Measurements from ENCODE around the gene SLC12A7. TPM values are rescaled to one million over a fixed set of nuclear protein-coding genes. Genes with fewer than 3 reads are reported as not detected.

The SLC12A7 gene
- total and polyA plus RNA-seq, 3 donors from 2014 or later: 73.2 to 212 (median 168) TPM

DNA sequence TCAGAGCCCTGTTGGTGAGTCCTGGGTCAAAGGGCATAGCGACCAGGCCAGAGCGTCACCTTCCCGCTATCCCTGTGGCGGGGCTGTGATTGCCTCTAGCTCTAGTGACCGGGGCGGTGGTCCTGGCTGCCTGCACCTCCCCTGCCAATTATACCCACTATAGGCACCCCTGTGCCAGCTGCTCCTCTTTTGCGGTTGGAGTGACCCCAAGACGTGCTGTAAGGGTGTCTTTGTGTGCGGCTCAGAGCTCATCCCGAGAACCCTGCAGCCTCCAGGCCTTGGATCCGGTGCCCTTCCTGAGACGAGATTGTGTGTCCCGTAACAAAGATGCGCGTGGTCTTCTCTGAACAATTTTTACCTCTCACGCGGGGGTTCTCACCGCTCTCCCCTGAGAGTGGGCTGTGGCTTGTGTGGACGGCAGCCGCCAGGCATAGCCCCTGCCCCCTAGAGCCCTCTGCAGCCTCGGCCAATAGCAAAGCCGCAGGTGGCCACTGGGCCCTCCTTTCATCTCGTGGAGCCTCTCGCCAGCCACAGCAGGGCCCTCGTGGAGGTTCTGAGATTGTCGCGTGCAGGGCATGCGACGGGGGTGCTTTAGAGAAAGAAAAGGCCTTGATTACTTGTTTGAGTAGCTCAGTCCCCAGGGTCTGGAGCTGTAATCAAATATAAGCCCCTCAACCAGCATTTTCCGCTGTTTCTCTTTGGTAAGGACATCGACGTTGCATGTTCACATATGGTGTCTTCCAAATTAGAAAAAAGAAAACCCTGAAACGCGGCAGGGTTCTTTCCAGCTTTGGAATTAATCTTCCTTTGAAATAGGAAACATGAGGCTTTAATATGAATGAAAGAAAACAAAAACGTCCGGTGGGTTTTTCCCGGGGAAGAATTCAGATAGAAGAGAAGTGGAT lies 92.6 kb downstream of the SLC12A7 start:
- Histone ChIP-seq H3K27ac (no peak overlapping the region), H3K4me3 (no peak overlapping the region), H3K4me1 (no peaks in the 10 kb centered on the region), H3K9me3 (no peaks in the 10 kb centered on the region), H3K27me3 (no peaks in the 10 kb centered on the region), H3K36me3 (ENCODE audit: low read depth, missing control alignments) (no peaks in the 10 kb centered on the region)
- TF ChIP-seq, protein P1, sequence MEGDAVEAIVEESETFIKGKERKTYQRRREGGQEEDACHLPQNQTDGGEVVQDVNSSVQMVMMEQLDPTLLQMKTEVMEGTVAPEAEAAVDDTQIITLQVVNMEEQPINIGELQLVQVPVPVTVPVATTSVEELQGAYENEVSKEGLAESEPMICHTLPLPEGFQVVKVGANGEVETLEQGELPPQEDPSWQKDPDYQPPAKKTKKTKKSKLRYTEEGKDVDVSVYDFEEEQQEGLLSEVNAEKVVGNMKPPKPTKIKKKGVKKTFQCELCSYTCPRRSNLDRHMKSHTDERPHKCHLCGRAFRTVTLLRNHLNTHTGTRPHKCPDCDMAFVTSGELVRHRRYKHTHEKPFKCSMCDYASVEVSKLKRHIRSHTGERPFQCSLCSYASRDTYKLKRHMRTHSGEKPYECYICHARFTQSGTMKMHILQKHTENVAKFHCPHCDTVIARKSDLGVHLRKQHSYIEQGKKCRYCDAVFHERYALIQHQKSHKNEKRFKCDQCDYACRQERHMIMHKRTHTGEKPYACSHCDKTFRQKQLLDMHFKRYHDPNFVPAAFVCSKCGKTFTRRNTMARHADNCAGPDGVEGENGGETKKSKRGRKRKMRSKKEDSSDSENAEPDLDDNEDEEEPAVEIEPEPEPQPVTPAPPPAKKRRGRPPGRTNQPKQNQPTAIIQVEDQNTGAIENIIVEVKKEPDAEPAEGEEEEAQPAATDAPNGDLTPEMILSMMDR (IDR thresholded peaks at IDR 0.05): no peak
- TF ChIP-seq POLR2A (IDR thresholded peaks at IDR 0.05): no peak
- DNase-seq: no peak
- intact Hi-C loops (cut with DNase I; ENCODE audit: low total_unique reads): no loop called here
- WGBS, 2 donors: 84 to 87% methylated on average over 37 of the region's 37 CpGs

DNA sequence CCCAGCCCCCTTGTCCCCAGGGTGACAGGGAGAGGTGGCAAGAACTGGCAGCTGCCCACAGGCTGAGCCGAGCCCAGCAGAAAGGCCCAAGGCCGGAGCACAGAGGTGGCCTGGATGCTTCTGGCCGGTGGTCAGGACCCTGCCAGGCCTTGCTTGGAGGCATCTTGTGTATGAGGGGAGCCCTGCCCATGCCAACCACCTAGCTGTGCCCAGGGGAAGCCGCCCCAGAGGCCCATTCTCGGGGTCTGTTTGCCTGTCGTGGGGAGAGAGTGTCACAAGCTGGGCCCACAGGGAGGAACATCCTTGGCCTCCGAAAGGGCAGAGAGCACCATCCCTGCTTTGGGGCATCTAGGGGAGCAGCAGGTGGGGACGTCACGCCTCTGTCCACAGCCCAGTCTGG lies 93.3 kb downstream of the SLC12A7 start:
- H3K27ac ChIP-seq: no peak overlapping the region
- H3K4me1 ChIP-seq: no peaks in the 10 kb centered on the region
- intact Hi-C loops (cut with DNase I; ENCODE audit: low total_unique reads): no loop called here
- no peak overlapping the region for H3K4me3 ChIP-seq
- no peaks in the 10 kb centered on the region for H3K9me3 ChIP-seq
- DNase-seq: no peak
- no peaks in the 10 kb centered on the region for H3K36me3 ChIP-seq (ENCODE audit: low read depth, missing control alignments)
- no peaks in the 10 kb centered on the region for H3K27me3 ChIP-seq
- 82 to 93% methylated on average over 4 to 9 of the region's 9 CpGs for WGBS, 2 donors
- TF ChIP-seq POLR2A (IDR thresholded peaks at IDR 0.05): no peak

GRCh38 chr5:1017691-1018455 lies 94.0 kb downstream of the SLC12A7 start:
- no peak for DNase-seq
- Histone ChIP-seq H3K4me1 (no peaks in the 10 kb centered on the region), H3K9me3 (no peaks in the 10 kb centered on the region), H3K4me3 (no peak overlapping the region), H3K27ac (no peak overlapping the region), H3K27me3 (no peaks in the 10 kb centered on the region), H3K36me3 (ENCODE audit: low read depth, missing control alignments) (no peaks in the 10 kb centered on the region)
- intact Hi-C loops (cut with DNase I; ENCODE audit: low total_unique reads): no loop called here
- WGBS, 2 donors: 89 to 94% methylated on average over 16 to 19 of the region's 19 CpGs
- no peak for TF ChIP-seq POLR2A (IDR thresholded peaks at IDR 0.05)
- TF ChIP-seq, protein P1 (IDR thresholded peaks at IDR 0.05): no peak

GRCh38 chr5:1017056-1017455 lies 94.8 kb downstream of the SLC12A7 start:
- DNase-seq: no peak
- Histone ChIP-seq H3K36me3 (ENCODE audit: low read depth, missing control alignments) (no peaks in the 10 kb centered on the region), H3K4me1 (no peaks in the 10 kb centered on the region), H3K4me3 (no peak overlapping the region), H3K27ac (no peak overlapping the region), H3K27me3 (no peaks in the 10 kb centered on the region), H3K9me3 (no peaks in the 10 kb centered on the region)
- no peak for TF ChIP-seq POLR2A (IDR thresholded peaks at IDR 0.05)
- TF ChIP-seq, protein P1 (IDR thresholded peaks at IDR 0.05): no peak
- intact Hi-C loops (cut with DNase I; ENCODE audit: low total_unique reads): no loop called here
- WGBS, 2 donors: 89 to 91% methylated on average over 11 of the region's 12 CpGs

DNA sequence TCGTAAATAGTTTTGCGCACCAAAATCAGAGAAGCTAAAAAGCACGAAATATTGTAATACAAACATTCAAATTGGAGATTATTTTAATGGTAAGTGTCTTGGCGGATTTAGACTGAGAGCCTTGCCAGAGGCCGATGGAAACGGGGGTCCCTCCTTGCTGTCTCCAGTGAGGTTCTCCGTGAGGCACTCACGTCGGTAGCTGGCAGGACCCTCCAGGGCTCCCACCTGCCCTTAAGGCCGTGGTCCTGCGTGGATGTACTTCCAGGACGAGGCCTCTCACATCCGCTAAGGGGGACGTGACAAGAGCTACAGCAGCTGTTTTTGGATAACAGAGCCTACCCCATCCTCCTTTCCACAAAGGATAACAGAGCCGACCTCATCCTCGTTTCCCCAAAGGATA lies 95.4 kb downstream of the SLC12A7 start:
- Histone ChIP-seq H3K27ac (no peak overlapping the region), H3K9me3 (no peaks in the 10 kb centered on the region), H3K4me1 (no peaks in the 10 kb centered on the region), H3K27me3 (no peaks in the 10 kb centered on the region), H3K36me3 (ENCODE audit: low read depth, missing control alignments) (no peaks in the 10 kb centered on the region), H3K4me3 (no peak overlapping the region)
- intact Hi-C loops (cut with DNase I; ENCODE audit: low total_unique reads): no loop called here
- no peak for DNase-seq
- TF ChIP-seq, protein P1 (IDR thresholded peaks at IDR 0.05): no peak
- no peak for TF ChIP-seq POLR2A (IDR thresholded peaks at IDR 0.05)
- 73 to 74% methylated on average over 16 of the region's 16 CpGs for WGBS, 2 donors

Measured in testis (tissue), 3 donors.